ENCODE measurements around the gene ENTREP1.

DNA sequence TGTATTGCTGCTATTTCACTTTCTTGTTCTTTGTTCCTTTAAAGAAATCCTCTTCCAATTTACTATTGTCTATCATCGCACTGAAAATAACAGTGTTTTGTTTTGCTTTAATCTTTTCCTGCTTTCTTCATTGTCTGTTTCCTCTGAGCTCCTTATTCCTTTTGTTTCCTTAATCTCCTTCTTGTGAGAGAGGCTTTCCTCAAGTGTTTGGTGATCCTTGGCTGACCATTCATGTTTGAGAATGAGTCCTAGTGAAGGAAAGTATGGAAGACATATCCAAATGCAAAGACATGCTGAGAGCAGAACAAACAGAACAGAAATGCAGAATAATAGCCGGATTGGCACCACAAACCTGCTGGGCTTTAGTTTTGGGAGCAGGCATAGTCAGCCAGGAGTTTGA is 42.0 kb upstream of the ENTREP1 start:
- TF ChIP-seq, protein P1, sequence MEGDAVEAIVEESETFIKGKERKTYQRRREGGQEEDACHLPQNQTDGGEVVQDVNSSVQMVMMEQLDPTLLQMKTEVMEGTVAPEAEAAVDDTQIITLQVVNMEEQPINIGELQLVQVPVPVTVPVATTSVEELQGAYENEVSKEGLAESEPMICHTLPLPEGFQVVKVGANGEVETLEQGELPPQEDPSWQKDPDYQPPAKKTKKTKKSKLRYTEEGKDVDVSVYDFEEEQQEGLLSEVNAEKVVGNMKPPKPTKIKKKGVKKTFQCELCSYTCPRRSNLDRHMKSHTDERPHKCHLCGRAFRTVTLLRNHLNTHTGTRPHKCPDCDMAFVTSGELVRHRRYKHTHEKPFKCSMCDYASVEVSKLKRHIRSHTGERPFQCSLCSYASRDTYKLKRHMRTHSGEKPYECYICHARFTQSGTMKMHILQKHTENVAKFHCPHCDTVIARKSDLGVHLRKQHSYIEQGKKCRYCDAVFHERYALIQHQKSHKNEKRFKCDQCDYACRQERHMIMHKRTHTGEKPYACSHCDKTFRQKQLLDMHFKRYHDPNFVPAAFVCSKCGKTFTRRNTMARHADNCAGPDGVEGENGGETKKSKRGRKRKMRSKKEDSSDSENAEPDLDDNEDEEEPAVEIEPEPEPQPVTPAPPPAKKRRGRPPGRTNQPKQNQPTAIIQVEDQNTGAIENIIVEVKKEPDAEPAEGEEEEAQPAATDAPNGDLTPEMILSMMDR (IDR thresholded peaks at IDR 0.05; ENCODE audit: insufficient read depth, low read length), result no peak
- TF ChIP-seq POLR2AphosphoS5 (IDR thresholded peaks at IDR 0.05; ENCODE audit: low read depth), result no peak
- no peak for TF ChIP-seq GABPA (IDR thresholded peaks at IDR 0.05; ENCODE audit: low read depth)
- TF ChIP-seq, protein P2, sequence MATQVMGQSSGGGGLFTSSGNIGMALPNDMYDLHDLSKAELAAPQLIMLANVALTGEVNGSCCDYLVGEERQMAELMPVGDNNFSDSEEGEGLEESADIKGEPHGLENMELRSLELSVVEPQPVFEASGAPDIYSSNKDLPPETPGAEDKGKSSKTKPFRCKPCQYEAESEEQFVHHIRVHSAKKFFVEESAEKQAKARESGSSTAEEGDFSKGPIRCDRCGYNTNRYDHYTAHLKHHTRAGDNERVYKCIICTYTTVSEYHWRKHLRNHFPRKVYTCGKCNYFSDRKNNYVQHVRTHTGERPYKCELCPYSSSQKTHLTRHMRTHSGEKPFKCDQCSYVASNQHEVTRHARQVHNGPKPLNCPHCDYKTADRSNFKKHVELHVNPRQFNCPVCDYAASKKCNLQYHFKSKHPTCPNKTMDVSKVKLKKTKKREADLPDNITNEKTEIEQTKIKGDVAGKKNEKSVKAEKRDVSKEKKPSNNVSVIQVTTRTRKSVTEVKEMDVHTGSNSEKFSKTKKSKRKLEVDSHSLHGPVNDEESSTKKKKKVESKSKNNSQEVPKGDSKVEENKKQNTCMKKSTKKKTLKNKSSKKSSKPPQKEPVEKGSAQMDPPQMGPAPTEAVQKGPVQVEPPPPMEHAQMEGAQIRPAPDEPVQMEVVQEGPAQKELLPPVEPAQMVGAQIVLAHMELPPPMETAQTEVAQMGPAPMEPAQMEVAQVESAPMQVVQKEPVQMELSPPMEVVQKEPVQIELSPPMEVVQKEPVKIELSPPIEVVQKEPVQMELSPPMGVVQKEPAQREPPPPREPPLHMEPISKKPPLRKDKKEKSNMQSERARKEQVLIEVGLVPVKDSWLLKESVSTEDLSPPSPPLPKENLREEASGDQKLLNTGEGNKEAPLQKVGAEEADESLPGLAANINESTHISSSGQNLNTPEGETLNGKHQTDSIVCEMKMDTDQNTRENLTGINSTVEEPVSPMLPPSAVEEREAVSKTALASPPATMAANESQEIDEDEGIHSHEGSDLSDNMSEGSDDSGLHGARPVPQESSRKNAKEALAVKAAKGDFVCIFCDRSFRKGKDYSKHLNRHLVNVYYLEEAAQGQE (IDR thresholded peaks at IDR 0.05; ENCODE audit: insufficient replicate concordance, low read depth), result no peak

Measured in HL-60 (cell line).